ENCODE measurements around the gene CBL.

Gene CBL

DNA sequence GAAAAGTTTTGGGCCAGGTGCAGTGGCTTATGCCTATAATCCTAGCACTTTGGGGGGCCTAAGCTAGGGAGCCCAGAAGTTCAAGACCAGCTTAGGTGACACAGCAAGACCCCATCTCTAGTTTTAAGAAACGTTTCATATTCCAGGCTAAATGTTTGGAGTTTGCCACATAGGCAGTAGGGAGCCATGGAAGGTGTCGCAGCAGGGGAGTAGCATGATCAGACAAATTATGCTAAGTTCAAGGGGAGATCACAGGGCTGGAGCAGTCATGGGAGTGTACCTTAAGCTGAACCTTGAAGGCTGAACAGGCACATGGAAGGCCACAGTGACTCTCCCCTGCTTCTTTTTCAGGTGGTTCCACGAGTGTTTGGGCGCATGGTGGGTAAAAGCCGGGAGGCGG is 26.8 kb upstream of the CBL start:
- Histone ChIP-seq H3K4me3 (ENCODE audit: low read length, poor library complexity, severe bottlenecking) (no peak overlapping the region), H2AFZ (ENCODE audit: low read length) (no peak overlapping the region), H3K4me2 (ENCODE audit: low read depth, low read length, poor library complexity, severe bottlenecking) (no peak overlapping the region), H3K79me2 (ENCODE audit: insufficient read depth, low read length) (peaks cover 5% of the 10 kb centered on the region; the same call in 1 of the 2 replicates), H3K36me3 (ENCODE audit: insufficient read depth, low read length) (no peaks in the 10 kb centered on the region), H3K4me1 (ENCODE audit: insufficient read depth, low read length, poor library complexity, severe bottlenecking) (peaks cover 32% of the 10 kb centered on the region), H3K9me3 (ENCODE audit: insufficient read depth, low read depth, low read length) (no peaks in the 10 kb centered on the region), H3K9me2 (replicated peaks; ENCODE audit: low read depth, low read length) (no peaks in the 10 kb centered on the region), H3F3A (ENCODE audit: low read depth) (no peaks in the 10 kb centered on the region), H4K20me1 (ENCODE audit: insufficient read depth, low read length, poor library complexity, severe bottlenecking) (no peaks in the 10 kb centered on the region), H3K27me3 (ENCODE audit: insufficient read depth, low read length, poor library complexity, severe bottlenecking) (no peaks in the 10 kb centered on the region), H3K9ac (ENCODE audit: low read depth, low read length, poor library complexity, severe bottlenecking) (no peak overlapping the region)
- TF ChIP-seq CTCF (conservative IDR thresholded peaks at IDR 0.05; ENCODE audit: low read length) (no peak), EZH2phosphoT487 (IDR thresholded peaks at IDR 0.05; ENCODE audit: borderline replicate concordance) (no peak)

DNA sequence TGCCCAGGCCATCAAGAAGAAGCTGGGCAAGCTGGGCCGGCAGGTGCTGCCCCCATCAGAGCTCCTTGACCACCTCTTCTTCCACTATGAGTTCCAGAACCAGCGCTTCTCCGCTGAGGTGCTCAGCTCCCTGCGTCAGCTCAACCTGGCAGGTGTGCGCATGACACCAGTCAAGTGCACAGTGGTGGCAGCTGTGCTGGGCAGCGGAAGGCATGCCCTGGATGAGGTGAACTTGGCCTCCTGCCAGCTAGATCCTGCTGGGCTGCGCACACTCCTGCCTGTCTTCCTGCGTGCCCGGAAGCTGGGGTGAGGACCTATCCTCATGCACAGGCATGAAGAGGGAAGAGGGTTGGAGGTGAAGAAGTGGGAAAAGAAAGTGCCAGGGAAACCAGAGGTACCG is 26.2 kb upstream of the CBL start:
- no peak overlapping the region for H2AFZ ChIP-seq (ENCODE audit: low read length)
- H3F3A ChIP-seq (ENCODE audit: low read depth) = no peaks in the 10 kb centered on the region
- H3K9ac ChIP-seq (ENCODE audit: low read depth, low read length, poor library complexity, severe bottlenecking) = no peak overlapping the region
- H3K4me1 ChIP-seq (ENCODE audit: insufficient read depth, low read length, poor library complexity, severe bottlenecking) = peaks cover 26% of the 10 kb centered on the region
- no peak overlapping the region for H3K4me2 ChIP-seq (ENCODE audit: low read depth, low read length, poor library complexity, severe bottlenecking)
- H4K20me1 ChIP-seq (ENCODE audit: insufficient read depth, low read length, poor library complexity, severe bottlenecking) = no peaks in the 10 kb centered on the region
- no peak for TF ChIP-seq CTCF (conservative IDR thresholded peaks at IDR 0.05; ENCODE audit: low read length)
- no peak for TF ChIP-seq EZH2phosphoT487 (IDR thresholded peaks at IDR 0.05; ENCODE audit: borderline replicate concordance)
- H3K4me3 ChIP-seq (ENCODE audit: low read length, poor library complexity, severe bottlenecking) = no peak overlapping the region
- H3K36me3 ChIP-seq (ENCODE audit: insufficient read depth, low read length) = no peaks in the 10 kb centered on the region
- no peaks in the 10 kb centered on the region for H3K27me3 ChIP-seq (ENCODE audit: insufficient read depth, low read length, poor library complexity, severe bottlenecking)
- no peaks in the 10 kb centered on the region for H3K9me3 ChIP-seq (ENCODE audit: insufficient read depth, low read depth, low read length)
- H3K79me2 ChIP-seq (ENCODE audit: insufficient read depth, low read length) = peaks cover 5% of the 10 kb centered on the region; the same call in 1 of the 2 replicates
- no peaks in the 10 kb centered on the region for H3K9me2 ChIP-seq (replicated peaks; ENCODE audit: low read depth, low read length)

DNA sequence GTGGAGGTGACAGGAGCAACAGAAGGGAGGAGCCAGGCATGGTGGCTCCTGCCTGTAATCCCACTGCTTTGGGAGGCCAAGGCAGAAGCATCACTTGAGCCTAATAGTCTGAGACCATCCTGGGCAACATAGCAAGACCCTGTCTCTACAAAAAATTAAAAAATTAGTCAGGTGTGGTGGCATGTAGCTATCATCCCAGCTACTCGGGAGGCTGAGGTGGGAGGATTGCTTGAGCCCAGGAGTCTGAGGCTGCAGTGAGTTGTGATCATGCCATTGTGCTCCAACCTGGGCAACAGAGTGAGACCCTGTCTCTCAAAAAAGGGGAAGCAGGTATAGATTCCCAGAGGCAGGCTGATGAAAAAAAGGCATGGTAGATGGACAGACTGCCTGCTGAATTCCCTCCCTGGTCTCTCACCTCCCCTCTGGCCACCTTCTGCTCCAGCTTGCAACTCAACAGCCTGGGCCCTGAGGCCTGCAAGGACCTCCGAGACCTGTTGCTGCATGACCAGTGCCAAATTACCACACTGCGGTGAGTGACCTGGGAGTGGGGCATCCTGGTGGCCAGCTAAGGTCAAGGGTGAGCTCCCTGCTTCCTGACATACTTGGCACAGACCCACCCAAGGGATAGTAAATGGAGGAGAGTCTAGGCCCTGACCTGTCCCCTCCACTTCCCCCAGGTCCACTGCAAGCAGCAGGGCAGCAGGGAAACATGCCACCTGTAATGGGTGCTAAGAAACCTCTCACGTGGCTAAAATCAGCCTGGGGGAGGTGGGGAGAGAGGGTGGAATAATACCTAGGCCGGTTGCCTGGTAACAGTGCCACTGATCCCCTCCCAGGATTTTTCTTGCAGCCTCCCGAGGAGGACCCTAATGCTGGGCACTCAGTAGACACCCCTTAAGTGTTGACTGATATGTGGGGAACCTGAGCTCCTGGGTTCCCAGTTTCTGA is 25.1 kb upstream of the CBL start:
- H3K4me3 ChIP-seq (ENCODE audit: low read length, poor library complexity, severe bottlenecking) = no peak overlapping the region
- no peak overlapping the region for H3K4me2 ChIP-seq (ENCODE audit: low read depth, low read length, poor library complexity, severe bottlenecking)
- no peaks in the 10 kb centered on the region for H3K27me3 ChIP-seq (ENCODE audit: insufficient read depth, low read length, poor library complexity, severe bottlenecking)
- no peaks in the 10 kb centered on the region for H3K9me3 ChIP-seq (ENCODE audit: insufficient read depth, low read depth, low read length)
- no peaks in the 10 kb centered on the region for H3K79me2 ChIP-seq (ENCODE audit: insufficient read depth, low read length)
- no peaks in the 10 kb centered on the region for H4K20me1 ChIP-seq (ENCODE audit: insufficient read depth, low read length, poor library complexity, severe bottlenecking)
- peaks cover 16% of the 10 kb centered on the region for H3K4me1 ChIP-seq (ENCODE audit: insufficient read depth, low read length, poor library complexity, severe bottlenecking)
- H3K36me3 ChIP-seq (ENCODE audit: insufficient read depth, low read length) = no peaks in the 10 kb centered on the region
- no peaks in the 10 kb centered on the region for H3K9me2 ChIP-seq (replicated peaks; ENCODE audit: low read depth, low read length)
- H3K9ac ChIP-seq (ENCODE audit: low read depth, low read length, poor library complexity, severe bottlenecking) = no peak overlapping the region
- TF ChIP-seq CTCF (conservative IDR thresholded peaks at IDR 0.05; ENCODE audit: low read length) = no peak
- no peak for TF ChIP-seq EZH2phosphoT487 (IDR thresholded peaks at IDR 0.05; ENCODE audit: borderline replicate concordance)
- no peak overlapping the region for H2AFZ ChIP-seq (ENCODE audit: low read length)
- H3F3A ChIP-seq (ENCODE audit: low read depth) = no peaks in the 10 kb centered on the region
